Stimulated activated CD4-positive, alpha-beta T cell treated with anti-CD3 and anti-CD28 coated beads, Interleukin-1b, Interleukin-23, amount 100 ng/mL, for 48 hours (primary cell): Measurements from ENCODE around the gene HCRT.

Experiments
- DNase-seq: peaks from one replicate; pipeline ENCODE4 v3.0.0-alpha.2; 2020

Gene HCRT

GRCh38 chr17:42136654-42137051 lies 48.6 kb downstream of the HCRT start:
- no peak for DNase-seq

- no peak for DNase-seq
Measured at GRCh38 chr17:42135664-42136653, 49.3 kb downstream of the HCRT start.

GRCh38 chr17:42135151-42135550 lies 50.1 kb downstream of the HCRT start:
- no peak for DNase-seq
